Body of pancreas (tissue), 4 donors: ENCODE measurements around the gene SNRNP27.

Experiments
- POLR2A ChIP-seq, 3 donors: fragments of 450-650 bp; IDR thresholded peaks; one replicate each; pipeline ENCODE4 v1.6.1; 2016; ENCODE audit warnings: antibody characterized with exemption in 3 of 3, mild to moderate bottlenecking in 2 of 3
- TF ChIP-seq, protein P1 (sequence below), 7 experiments: fragments of 450-650 bp in 4 of 7; fragments of 200-600 bp in 3 of 7; sonication (generic) in 3 of 7; IDR thresholded peaks; one replicate each; pipeline ENCODE4 v1.5.1; 2016 to 2019; ENCODE audit warnings: antibody characterized with exemption in 7 of 7

DNA sequence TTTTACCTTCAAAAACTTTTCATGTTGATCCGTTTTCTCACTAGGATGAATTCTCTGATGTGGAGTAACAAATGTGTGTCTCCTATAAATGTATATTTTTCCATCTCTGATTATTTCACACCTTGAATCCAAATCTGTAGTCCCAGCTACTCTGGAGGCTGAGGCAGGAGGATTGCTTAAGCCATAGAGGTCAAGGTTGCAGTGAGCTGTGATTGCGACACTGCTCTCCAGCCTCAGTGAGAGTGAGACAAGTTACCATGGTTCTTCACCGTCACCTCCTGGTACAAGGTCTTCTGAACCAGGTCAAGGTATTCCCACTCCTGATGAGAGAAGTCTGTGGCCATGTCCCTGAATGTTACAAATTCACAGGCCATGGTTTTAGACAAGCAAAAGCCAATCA is 49.2 kb upstream of the SNRNP27 start:
- TF ChIP-seq, protein P1, sequence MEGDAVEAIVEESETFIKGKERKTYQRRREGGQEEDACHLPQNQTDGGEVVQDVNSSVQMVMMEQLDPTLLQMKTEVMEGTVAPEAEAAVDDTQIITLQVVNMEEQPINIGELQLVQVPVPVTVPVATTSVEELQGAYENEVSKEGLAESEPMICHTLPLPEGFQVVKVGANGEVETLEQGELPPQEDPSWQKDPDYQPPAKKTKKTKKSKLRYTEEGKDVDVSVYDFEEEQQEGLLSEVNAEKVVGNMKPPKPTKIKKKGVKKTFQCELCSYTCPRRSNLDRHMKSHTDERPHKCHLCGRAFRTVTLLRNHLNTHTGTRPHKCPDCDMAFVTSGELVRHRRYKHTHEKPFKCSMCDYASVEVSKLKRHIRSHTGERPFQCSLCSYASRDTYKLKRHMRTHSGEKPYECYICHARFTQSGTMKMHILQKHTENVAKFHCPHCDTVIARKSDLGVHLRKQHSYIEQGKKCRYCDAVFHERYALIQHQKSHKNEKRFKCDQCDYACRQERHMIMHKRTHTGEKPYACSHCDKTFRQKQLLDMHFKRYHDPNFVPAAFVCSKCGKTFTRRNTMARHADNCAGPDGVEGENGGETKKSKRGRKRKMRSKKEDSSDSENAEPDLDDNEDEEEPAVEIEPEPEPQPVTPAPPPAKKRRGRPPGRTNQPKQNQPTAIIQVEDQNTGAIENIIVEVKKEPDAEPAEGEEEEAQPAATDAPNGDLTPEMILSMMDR (IDR thresholded peaks at IDR 0.05) = no peak
- no peak for TF ChIP-seq POLR2A (IDR thresholded peaks at IDR 0.05)
